Right atrium auricular region (tissue), 2 donors: Measurements from ENCODE around the gene RACK1. TPM values are rescaled to one million over a fixed set of nuclear protein-coding genes. Genes with fewer than 3 reads are reported as not detected.

Source experiments
- DNase-seq: peaks from one replicate; pipeline ENCODE4 v3.0.0-alpha.2; 2019; ENCODE audit warnings: low spot score
- H3K27ac ChIP-seq, 2 donors: fragments of 200-600 bp; sonication (generic); 1 replicate in 1 of 2; 2 replicates in 1 of 2; pipeline ENCODE4 v1.5.1; 2016 to 2019
- H3K27me3 ChIP-seq, 2 donors: fragments of 200-600 bp; sonication (generic); one replicate each; pipeline versions ENCODE4 v1.5.1 to v1.6.0; 2017 to 2019
- H3K36me3 ChIP-seq: fragments of 200-600 bp; sonication (generic); one replicate; pipeline ENCODE4 v1.5.1; 2016
- H3K4me1 ChIP-seq, 2 donors: fragments of 200-600 bp; sonication (generic); one replicate each; pipeline versions ENCODE4 v1.5.1 to v1.6.0; 2017 to 2019
- H3K4me3 ChIP-seq, 2 donors: fragments of 200-600 bp; sonication (generic); 1 replicate in 1 of 2; 2 replicates in 1 of 2; pipeline ENCODE4 v1.5.1; 2017 to 2019; ENCODE audit warnings: mild to moderate bottlenecking in 1 of 2, moderate library complexity in 1 of 2
- H3K9me3 ChIP-seq, 2 donors: fragments of 200-600 bp; sonication (generic); one replicate each; pipeline ENCODE4 v1.5.1; 2019
- CTCF ChIP-seq, 2 donors: fragments of 200-600 bp; sonication (generic); IDR thresholded peaks; one replicate each; pipeline ENCODE4 v1.5.1; 2019; ENCODE audit warnings: antibody characterized with exemption in 2 of 2
- total RNA-seq, 2 donors: library from RNA; depleted of rRNA; stranded (reverse); fragments of >200 nt; gene quantifications; one replicate each; pipeline ENCODE4 v1.1.0, GENCODE V29; 2016

Gene RACK1
- total RNA-seq, 2 donors from 2014 or later, result 1,155 to 1,413 TPM

GRCh38 chr5:181246276-181247049 is 2.8 kb upstream of the RACK1 start:
- Histone ChIP-seq H3K4me3 (peak overlapping the region; percentile 73 to 82), H3K4me1 (peaks cover 0 to 73% of the 10 kb centered on the region in 2 donors), H3K27me3 (no peaks in the 10 kb centered on the region), H3K36me3 (peaks cover 9% of the 10 kb centered on the region), H3K9me3 (no peaks in the 10 kb centered on the region), H3K27ac (peak overlapping the region; percentile 94 to 99)
- TF ChIP-seq CTCF (IDR thresholded peaks at IDR 0.05), result no peak
- DNase-seq, result peak; percentile 94

- H3K27ac ChIP-seq, result peak overlapping the region; percentile 94 to 99
- TF ChIP-seq CTCF (IDR thresholded peaks at IDR 0.05), result no peak
- H3K36me3 ChIP-seq, result peaks cover 17% of the 10 kb centered on the region
- peaks cover 0 to 75% of the 10 kb centered on the region in 2 donors for H3K4me1 ChIP-seq
- DNase-seq, result no peak
- H3K27me3 ChIP-seq, result no peaks in the 10 kb centered on the region
- peak overlapping the region; percentile 73 to 82 for H3K4me3 ChIP-seq
- no peaks in the 10 kb centered on the region for H3K9me3 ChIP-seq
Measured at GRCh38 chr5:181245427-181246275, 1.9 kb upstream of the RACK1 start.

GRCh38 chr5:181243018-181243563 is 615 bp downstream of the RACK1 start:
- Histone ChIP-seq H3K4me1 (peaks cover 0 to 54% of the 10 kb centered on the region in 2 donors), H3K27me3 (no peaks in the 10 kb centered on the region), H3K4me3 (peak overlapping the region; percentile 59 to 79), H3K36me3 (peaks cover 43% of the 10 kb centered on the region), H3K9me3 (no peaks in the 10 kb centered on the region), H3K27ac (peak overlapping the region; percentile 94 to 99)
- no peak for TF ChIP-seq CTCF (IDR thresholded peaks at IDR 0.05)
- DNase-seq, result no peak

DNA sequence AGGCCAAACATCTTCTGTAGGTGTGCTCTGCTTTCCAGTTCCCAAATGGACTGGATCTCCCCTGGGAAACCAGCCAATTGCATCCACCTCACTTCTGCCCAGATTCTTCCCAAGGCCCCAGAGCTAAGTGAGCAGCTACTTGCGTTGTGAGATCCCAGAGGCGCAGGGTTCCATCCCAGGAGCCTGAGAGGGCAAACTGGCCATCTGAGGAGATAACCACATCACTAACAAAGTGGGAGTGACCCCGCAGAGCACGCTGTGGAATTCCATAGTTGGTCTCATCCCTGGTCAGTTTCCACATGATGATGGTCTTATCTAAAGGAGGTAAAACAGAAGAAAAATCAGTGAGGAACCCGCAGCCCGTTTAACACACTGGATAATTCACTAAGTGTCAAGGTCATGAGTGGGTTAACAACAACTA is 1.7 kb downstream of the RACK1 start:
- Histone ChIP-seq H3K4me1 (peaks cover 0 to 46% of the 10 kb centered on the region in 2 donors), H3K4me3 (peak overlapping the region; percentile 59 to 79), H3K9me3 (no peaks in the 10 kb centered on the region), H3K27ac (peak overlapping the region; percentile 94 to 99), H3K36me3 (peaks cover 53% of the 10 kb centered on the region), H3K27me3 (no peaks in the 10 kb centered on the region)
- DNase-seq, result no peak
- no peak for TF ChIP-seq CTCF (IDR thresholded peaks at IDR 0.05)

DNA sequence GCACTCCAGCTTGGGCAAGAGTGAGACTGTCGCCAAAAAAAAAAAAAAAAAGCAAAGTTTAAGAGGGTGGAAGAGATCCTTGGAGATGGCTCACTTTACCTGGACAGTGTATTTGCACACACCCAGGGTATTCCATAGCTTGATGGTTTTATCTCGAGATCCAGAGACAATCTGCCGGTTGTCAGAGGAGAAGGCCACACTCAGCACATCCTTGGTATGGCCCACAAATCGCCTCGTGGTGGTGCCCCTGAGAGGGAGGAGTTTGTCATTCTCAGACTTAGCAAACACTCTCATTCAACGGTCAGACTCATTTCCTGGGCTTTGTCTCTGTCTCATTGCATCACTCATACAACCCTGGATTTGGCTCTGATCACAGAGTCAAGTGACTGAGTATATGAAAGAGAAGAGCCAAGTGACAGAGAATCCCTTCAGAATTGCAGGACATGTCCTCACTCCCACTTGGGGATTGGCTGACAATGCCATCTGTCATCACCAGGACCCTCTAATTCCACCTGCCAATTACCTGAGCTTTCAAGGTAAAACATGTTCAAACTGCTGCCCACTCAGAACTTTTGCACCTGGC is 2.2 kb downstream of the RACK1 start:
- H3K27me3 ChIP-seq, result no peaks in the 10 kb centered on the region
- TF ChIP-seq CTCF (IDR thresholded peaks at IDR 0.05), result no peak
- peak overlapping the region in 1 of 2 donors; percentile 79 for H3K4me3 ChIP-seq
- peaks cover 59% of the 10 kb centered on the region for H3K36me3 ChIP-seq
- no peaks in the 10 kb centered on the region for H3K9me3 ChIP-seq
- H3K4me1 ChIP-seq, result peaks cover 0 to 46% of the 10 kb centered on the region in 2 donors
- DNase-seq, result no peak
- peak overlapping the region; percentile 94 to 99 for H3K27ac ChIP-seq
